HCT116 (cell line): Measurements from ENCODE around the gene KIFC3.

ENCODE experiments used
- CTCF ChIP-seq, 3 experiments: fragments of 200-600 bp in 1 of 3; sonication (generic) in 1 of 3; IDR thresholded peaks in 2 of 3; conservative IDR thresholded peaks in 1 of 3; 2 replicates each; pipeline ENCODE4 v1.5.1; 2012 to 2017; ENCODE audit warnings: low read depth in 2 of 3, low read length in 2 of 3, antibody characterized with exemption in 1 of 3, borderline replicate concordance in 1 of 3, control low read depth in 1 of 3, mild to moderate bottlenecking in 1 of 3, mixed read lengths in 1 of 3, mixed run types in 1 of 3, moderate library complexity in 1 of 3; ENCODE audit not compliant: insufficient read depth in 1 of 3
- POLR2A ChIP-seq: IDR thresholded peaks from 2 replicates; pipeline ENCODE4 v1.7.0; 2011; ENCODE audit warnings: borderline replicate concordance; ENCODE audit not compliant: insufficient read depth, insufficient read length; ENCODE audit errors: extremely low read depth
- ZNF274 ChIP-seq: fragments of 200-500 bp; sonication (Bioruptor generic); IDR thresholded peaks from 2 replicates; pipeline ENCODE4 v1.6.1; 2014; ENCODE audit warnings: mild to moderate bottlenecking, low read depth, low read length, inconsistent platforms

GRCh38 chr16:57846078-57846697 is 43.9 kb upstream of the KIFC3 start:
- TF ChIP-seq POLR2A (no peak), CTCF (IDR thresholded peaks at IDR 0.05 in 2 of 3, conservative IDR thresholded peaks at IDR 0.05 in 1 of 3; ENCODE audit: borderline replicate concordance in 1 of 3, insufficient read depth in 1 of 3, low read depth in 2 of 3, low read length in 2 of 3) (no peak), ZNF274 (no peak)
